ENCODE results near the gene POLR2J. TPM values are rescaled to one million over a fixed set of nuclear protein-coding genes. Genes with fewer than 3 reads are reported as not detected.

POLR2J gene
- polyA plus RNA-seq, 1 donor (not counting 4 experiments of a cell fraction or from before 2014, with no cell fraction given): 65.0 TPM

DNA sequence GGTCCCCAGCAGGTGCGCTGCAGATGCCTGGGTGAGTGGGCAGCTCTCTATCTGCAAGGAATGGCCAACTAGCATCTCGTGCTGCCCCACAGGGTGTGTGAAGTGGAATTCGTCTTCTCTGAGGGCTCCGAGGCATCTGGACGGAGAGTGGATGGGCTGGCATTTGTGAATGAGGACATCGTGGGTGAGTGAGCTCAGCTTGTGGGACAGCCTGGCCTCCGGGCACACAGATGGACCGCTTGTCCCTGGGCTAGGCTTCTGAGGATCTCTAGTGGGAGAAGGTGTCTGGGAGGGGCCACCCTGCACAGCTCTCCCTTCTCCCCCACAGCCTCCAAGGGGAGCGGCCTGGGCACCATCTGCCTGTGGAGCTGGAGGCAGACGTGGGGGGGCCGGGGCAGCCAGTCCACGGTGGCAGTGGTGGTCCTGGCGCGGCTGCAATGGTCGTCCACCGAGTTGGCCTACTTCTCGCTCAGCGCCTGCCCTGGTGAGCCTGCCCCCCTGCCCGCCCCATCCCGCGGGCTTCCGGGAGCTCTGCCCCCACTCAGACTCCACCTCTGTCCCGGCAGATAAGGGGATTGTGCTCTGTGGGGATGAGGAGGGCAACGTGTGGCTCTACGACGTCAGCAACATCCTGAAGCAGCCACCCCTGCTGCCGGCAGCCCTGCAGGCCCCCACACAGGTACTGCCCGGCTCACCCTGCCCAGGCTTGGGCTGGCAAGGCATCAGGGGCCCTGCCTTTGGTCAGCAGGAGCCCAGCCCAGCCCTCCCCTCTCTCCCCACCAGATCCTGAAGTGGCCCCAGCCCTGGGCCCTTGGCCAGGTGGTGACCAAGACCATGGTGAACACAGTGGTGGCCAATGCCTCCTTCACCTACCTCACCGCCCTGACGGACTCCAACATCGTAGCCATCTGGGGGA lies 6.3 kb downstream of the POLR2J start:
- Histone ChIP-seq H3K4me3 (ENCODE audit: control insufficient read depth in 2 of 3, extremely low read depth in 1 of 3, insufficient read depth in 2 of 3, low read depth in 1 of 3, low read length in 3 of 3) (no peak overlapping the region), H4K20me1 (ENCODE audit: control insufficient read depth, extremely low read depth, insufficient read depth, low read length) (no peaks in the 10 kb centered on the region), H3K9ac (ENCODE audit: control insufficient read depth, extremely low read depth, insufficient read depth, low read length) (no peak overlapping the region), H3K4me2 (ENCODE audit: control insufficient read depth, extremely low read depth, insufficient read depth, low read depth, low read length) (no peak overlapping the region), H3K36me3 (ENCODE audit: control insufficient read depth in 2 of 2, extremely low read depth in 1 of 2, insufficient read depth in 2 of 2, low read length in 2 of 2) (peaks cover 6 to 8% of the 10 kb centered on the region in 2 experiments), H3K79me2 (ENCODE audit: control insufficient read depth, insufficient read depth, low read length) (no peaks in the 10 kb centered on the region), H3K4me1 (ENCODE audit: control insufficient read depth, extremely low read depth, insufficient read depth, low read length) (no peaks in the 10 kb centered on the region), H3K9me3 (ENCODE audit: control insufficient read depth, low read depth, low read length) (no peaks in the 10 kb centered on the region), H3K27me3 (ENCODE audit: control insufficient read depth, extremely low read depth, insufficient read depth, low read length) (no peaks in the 10 kb centered on the region), H2AFZ (ENCODE audit: control insufficient read depth, low read length) (no peak overlapping the region), H3K9me1 (ENCODE audit: control insufficient read depth, extremely low read depth, insufficient read depth, low read length) (no peaks in the 10 kb centered on the region), H3K27ac (ENCODE audit: control insufficient read depth, insufficient read depth, low read length) (no peak overlapping the region)
- DNase-seq (ENCODE audit: low read depth, low spot score): no peak
- dilution Hi-C loops (cut with MboI; ENCODE audit: extremely low pct_ligation_motif_present, low sequenced_read_pairs): no loop called here
- TF ChIP-seq CTCF (optimal IDR thresholded peaks at IDR 0.05 in 1 of 3, IDR thresholded peaks at IDR 0.05 in 1 of 3, conservative IDR thresholded peaks at IDR 0.05 in 1 of 3; ENCODE audit: extremely low read depth in 1 of 3, insufficient read depth in 2 of 3, low read length in 3 of 3) (no peak), EZH2 (IDR thresholded peaks at IDR 0.05; ENCODE audit: low read length) (no peak)
- FAIRE-seq: no peak

DNA sequence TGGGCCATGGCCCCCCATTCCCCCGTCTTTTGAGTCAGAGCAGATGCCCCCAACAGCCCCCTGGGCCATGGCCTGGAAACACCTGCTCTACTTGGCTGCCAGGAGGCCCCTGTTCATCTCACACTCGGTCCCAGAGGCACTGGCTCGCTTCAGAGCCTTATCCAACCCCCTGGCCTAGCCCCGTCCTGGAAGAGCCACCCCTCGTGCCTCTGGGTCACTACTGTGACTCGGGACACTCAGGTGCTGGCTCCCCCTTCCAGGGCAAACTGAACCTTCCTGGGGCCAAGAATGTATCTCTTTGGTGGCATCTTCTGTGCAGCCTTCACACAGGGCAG lies 7.0 kb downstream of the POLR2J start:
- Histone ChIP-seq H3K36me3 (ENCODE audit: control insufficient read depth in 2 of 2, extremely low read depth in 1 of 2, insufficient read depth in 2 of 2, low read length in 2 of 2) (peaks cover 6 to 8% of the 10 kb centered on the region in 2 experiments), H3K9ac (ENCODE audit: control insufficient read depth, extremely low read depth, insufficient read depth, low read length) (no peak overlapping the region), H4K20me1 (ENCODE audit: control insufficient read depth, extremely low read depth, insufficient read depth, low read length) (no peaks in the 10 kb centered on the region), H3K9me1 (ENCODE audit: control insufficient read depth, extremely low read depth, insufficient read depth, low read length) (no peaks in the 10 kb centered on the region), H3K27me3 (ENCODE audit: control insufficient read depth, extremely low read depth, insufficient read depth, low read length) (no peaks in the 10 kb centered on the region), H2AFZ (ENCODE audit: control insufficient read depth, low read length) (no peak overlapping the region), H3K4me2 (ENCODE audit: control insufficient read depth, extremely low read depth, insufficient read depth, low read depth, low read length) (no peak overlapping the region), H3K4me1 (ENCODE audit: control insufficient read depth, extremely low read depth, insufficient read depth, low read length) (no peaks in the 10 kb centered on the region), H3K79me2 (ENCODE audit: control insufficient read depth, insufficient read depth, low read length) (no peaks in the 10 kb centered on the region), H3K27ac (ENCODE audit: control insufficient read depth, insufficient read depth, low read length) (no peak overlapping the region), H3K9me3 (ENCODE audit: control insufficient read depth, low read depth, low read length) (no peaks in the 10 kb centered on the region), H3K4me3 (ENCODE audit: control insufficient read depth in 2 of 3, extremely low read depth in 1 of 3, insufficient read depth in 2 of 3, low read depth in 1 of 3, low read length in 3 of 3) (no peak overlapping the region)
- FAIRE-seq (no peak), DNase-seq (ENCODE audit: low read depth, low spot score) (no peak)
- TF ChIP-seq CTCF (optimal IDR thresholded peaks at IDR 0.05 in 1 of 3, IDR thresholded peaks at IDR 0.05 in 1 of 3, conservative IDR thresholded peaks at IDR 0.05 in 1 of 3; ENCODE audit: extremely low read depth in 1 of 3, insufficient read depth in 2 of 3, low read length in 3 of 3): no peak
- TF ChIP-seq EZH2 (IDR thresholded peaks at IDR 0.05; ENCODE audit: low read length): no peak
- dilution Hi-C loops (cut with MboI; ENCODE audit: extremely low pct_ligation_motif_present, low sequenced_read_pairs): no loop called here
